Measurements from ENCODE around the gene MIGA1.
A peak's percentile ranks its signal among the peaks of the same experiment; 100 is the strongest.
"Not testable (repeated sequence)": the region's sequence is repeated elsewhere in the genome, so short reads cannot be mapped to it uniquely, and the experiment has no call there.

Gene MIGA1

DNA sequence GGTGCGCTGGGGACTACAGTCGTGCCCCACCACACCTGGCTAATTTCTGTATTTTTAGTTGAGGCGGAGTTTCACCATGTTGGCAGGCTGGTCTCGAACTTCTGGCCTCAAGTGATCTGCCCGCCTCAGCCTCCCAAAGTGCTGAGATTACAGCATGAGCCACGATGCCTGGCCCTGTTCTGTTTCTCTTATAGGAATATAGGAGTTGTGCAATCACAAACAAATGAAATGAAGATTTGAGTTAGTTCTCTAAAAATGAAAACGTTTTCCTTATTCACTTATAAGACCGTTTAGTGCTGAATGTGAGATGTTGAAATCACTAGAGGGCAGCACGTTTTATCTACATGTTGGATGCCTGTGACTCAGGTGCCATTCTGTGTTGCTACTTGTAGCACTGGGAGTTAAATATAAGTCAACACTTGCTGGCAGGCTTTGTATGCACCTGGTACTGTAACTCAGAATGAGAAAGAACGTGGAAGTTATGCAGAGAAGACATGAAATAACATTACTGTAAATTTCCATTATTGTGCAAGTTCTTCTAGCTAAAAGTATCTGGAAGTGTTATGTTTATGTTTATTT lies 45.8 kb downstream of the MIGA1 start:
- DNase-seq (ENCODE audit: low read depth) = peak; percentile 55
- H3K4me3 ChIP-seq (ENCODE audit: low read depth, low read length) = no peak overlapping the region
- TF ChIP-seq, protein P1, sequence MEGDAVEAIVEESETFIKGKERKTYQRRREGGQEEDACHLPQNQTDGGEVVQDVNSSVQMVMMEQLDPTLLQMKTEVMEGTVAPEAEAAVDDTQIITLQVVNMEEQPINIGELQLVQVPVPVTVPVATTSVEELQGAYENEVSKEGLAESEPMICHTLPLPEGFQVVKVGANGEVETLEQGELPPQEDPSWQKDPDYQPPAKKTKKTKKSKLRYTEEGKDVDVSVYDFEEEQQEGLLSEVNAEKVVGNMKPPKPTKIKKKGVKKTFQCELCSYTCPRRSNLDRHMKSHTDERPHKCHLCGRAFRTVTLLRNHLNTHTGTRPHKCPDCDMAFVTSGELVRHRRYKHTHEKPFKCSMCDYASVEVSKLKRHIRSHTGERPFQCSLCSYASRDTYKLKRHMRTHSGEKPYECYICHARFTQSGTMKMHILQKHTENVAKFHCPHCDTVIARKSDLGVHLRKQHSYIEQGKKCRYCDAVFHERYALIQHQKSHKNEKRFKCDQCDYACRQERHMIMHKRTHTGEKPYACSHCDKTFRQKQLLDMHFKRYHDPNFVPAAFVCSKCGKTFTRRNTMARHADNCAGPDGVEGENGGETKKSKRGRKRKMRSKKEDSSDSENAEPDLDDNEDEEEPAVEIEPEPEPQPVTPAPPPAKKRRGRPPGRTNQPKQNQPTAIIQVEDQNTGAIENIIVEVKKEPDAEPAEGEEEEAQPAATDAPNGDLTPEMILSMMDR (IDR thresholded peaks at IDR 0.05; ENCODE audit: low read depth, low read length, missing control alignments) = peak; percentile 22

DNA sequence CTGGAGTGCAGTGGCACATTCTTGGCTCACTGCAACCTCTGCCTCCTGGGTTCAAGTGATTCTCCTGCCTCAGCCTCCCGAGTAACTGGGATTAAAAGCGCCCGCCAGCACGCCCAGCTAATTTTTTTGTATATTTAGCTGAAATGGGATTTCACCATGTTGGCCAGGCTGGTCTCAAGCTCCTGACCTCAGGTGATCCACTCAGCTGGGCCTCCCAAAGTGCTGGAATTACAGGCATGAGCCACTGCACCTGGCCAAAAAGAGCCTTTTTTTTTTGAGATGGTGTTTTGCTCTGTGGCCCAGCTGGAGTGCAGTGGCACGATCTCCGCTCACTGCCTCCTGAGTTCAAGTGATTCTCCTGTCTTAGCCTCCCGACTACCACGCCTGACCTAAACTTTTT lies 47.4 kb downstream of the MIGA1 start:
- DNase-seq (ENCODE audit: low read depth); H3K4me3 ChIP-seq (ENCODE audit: low read depth, low read length): not testable (repeated sequence)

DNA sequence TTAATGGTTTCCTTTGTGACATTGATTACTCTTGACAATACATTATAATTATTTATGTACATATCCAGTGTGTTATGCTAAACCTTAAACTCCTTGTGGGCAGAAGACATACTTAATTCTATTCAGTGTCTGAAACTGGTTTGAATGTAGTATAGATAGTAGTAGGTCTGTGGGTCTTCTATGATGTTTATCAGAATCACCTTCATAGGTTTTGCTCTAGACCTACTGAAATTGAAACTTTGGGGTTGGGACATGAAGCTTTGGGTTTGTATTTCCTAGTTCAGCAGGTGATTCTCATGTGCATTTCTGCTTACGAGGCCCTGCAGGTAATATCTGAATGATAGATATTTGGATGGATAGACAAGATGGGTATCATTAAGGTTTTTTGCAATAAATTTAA lies 48.6 kb downstream of the MIGA1 start:
- TF ChIP-seq, protein P1 (IDR thresholded peaks at IDR 0.05; ENCODE audit: low read depth, low read length, missing control alignments) = no peak
- no peak overlapping the region for H3K4me3 ChIP-seq (ENCODE audit: low read depth, low read length)
- no peak for DNase-seq (ENCODE audit: low read depth)

DNA sequence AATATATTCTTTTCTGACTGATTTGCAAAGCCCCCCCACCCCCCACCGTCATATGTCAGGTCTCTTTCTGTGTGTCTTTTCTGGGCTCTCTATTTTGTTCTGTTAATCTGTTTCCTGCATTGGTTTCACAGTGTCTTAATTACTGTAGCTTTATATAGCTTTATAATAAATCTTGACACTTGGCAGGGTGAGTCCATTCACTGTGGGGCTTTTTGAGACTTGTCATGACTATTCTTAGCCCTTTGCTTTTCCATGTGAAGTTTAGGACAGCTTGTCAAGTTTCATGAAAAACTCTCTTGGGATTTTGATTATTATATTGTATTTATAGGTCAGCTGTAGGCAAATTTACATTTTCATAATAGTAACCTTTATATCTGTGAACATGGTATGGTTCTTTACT lies 50.4 kb downstream of the MIGA1 start:
- DNase-seq (ENCODE audit: low read depth) = no peak
- H3K4me3 ChIP-seq (ENCODE audit: low read depth, low read length) = no peak overlapping the region
- TF ChIP-seq, protein P1 (IDR thresholded peaks at IDR 0.05; ENCODE audit: low read depth, low read length, missing control alignments) = no peak

DNA sequence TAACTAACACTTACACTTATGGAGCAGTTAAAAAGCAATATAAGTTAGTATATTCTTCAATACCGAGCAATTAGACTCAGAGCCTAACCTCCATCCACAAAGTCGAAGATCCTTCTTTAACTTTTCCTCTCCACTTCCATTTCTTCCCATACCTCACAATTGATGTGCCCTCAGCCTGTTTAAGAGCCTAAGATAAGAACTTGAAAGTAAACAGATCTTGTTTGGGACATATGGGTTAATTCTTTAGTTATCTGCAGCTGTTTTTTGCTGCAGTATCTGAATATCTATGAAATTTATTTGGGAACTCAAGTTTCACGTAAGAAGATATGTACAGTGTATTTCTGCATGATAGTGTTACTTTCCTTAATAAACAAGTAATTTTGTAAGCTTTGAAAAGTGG lies 51.5 kb downstream of the MIGA1 start:
- no peak for DNase-seq (ENCODE audit: low read depth)
- H3K4me3 ChIP-seq (ENCODE audit: low read depth, low read length) = no peak overlapping the region
- TF ChIP-seq, protein P1 (IDR thresholded peaks at IDR 0.05; ENCODE audit: low read depth, low read length, missing control alignments) = no peak

DNA sequence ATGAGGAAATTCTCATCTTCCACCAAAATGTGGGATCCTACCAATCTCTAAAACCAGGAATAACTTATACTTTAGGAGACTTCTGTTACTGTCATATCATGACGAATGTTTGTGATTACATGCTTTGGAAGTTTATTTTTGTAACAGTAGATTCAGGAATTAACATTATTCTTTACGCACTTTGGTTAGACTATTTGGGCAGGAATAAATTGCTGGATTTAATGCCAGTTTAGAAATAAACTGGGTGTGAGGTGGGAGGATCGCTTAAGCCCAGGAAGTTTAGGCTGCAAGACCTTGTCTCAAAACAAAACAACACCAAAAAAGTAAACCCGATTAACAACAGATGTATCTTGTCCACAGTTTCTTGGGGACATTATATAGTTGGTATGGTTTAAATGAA lies 52.1 kb downstream of the MIGA1 start:
- no peak for DNase-seq (ENCODE audit: low read depth)
- H3K4me3 ChIP-seq (ENCODE audit: low read depth, low read length) = no peak overlapping the region
- TF ChIP-seq, protein P1 (IDR thresholded peaks at IDR 0.05; ENCODE audit: low read depth, low read length, missing control alignments) = no peak

DNA sequence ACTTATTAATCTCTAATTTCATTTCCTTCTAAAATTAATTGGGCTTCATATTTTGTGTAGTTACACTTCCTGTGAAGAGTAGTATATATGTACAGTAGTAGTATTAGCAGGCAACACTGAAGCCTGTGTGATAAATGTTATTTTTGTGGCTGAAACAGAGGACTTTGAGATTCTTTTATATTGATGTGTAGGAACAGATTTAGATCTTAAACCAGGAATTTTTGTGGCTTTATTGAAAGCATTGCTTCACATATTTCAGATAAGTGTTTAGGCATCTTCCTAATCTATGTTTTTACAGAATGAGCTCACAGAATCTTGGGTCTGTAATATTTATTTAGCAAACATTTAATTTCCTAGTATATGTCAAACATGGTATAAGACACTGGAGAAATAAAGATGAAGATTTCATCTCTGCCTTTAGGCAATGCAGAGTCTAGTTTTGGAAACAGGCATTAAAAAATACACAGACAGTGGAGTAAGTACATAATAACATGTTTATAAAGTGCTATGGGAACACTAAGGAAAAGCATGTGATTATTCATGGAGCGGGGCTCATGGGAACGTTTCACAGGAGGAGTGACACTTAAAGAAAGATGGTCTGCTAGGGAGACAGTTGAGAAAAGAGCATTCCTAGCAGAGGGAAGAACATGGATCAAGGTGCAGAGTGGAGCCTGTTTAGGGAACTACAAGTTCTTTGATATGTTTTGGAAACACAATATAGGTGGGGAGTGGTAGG lies 52.7 kb downstream of the MIGA1 start:
- no peak for DNase-seq (ENCODE audit: low read depth)
- TF ChIP-seq, protein P1 (IDR thresholded peaks at IDR 0.05; ENCODE audit: low read depth, low read length, missing control alignments) = no peak
- H3K4me3 ChIP-seq (ENCODE audit: low read depth, low read length) = no peak overlapping the region
